OCI-LY1 (cell line): ENCODE data around the gene USP28.

Source experiments
- CTCF ChIP-seq: fragments of 200-600 bp; sonication (generic), shearing (Covaris generic); IDR thresholded peaks from 2 replicates; pipeline ENCODE4 v1.5.1; 2017; ENCODE audit warnings: mild to moderate bottlenecking, antibody characterized with exemption, low read length, moderate library complexity, mixed read lengths
- EZH2 ChIP-seq: fragments of 200-600 bp; sonication (generic), shearing (Covaris generic); IDR thresholded peaks from 2 replicates; pipeline ENCODE4 v1.8.0; 2017; ENCODE audit warnings: borderline replicate concordance, mixed run types, mild to moderate bottlenecking, antibody characterized with exemption, low read length, moderate library complexity, mixed read lengths

GRCh38 chr11:113805640-113806039, 69.7 kb downstream of the USP28 start:
- TF ChIP-seq EZH2 = no peak
- no peak for TF ChIP-seq CTCF
